Panc1 (cell line): ENCODE data around the gene ADGRV1. TPM values are rescaled to one million over a fixed set of nuclear protein-coding genes. Genes with fewer than 3 reads are reported as not detected.

Experiments used
- ATAC-seq: fragments of 200-7000 bp; cut with Tn5 transposase; 2 replicates; pipeline ENCODE4 v1.9.1; 2020; ENCODE audit warnings: mild to moderate bottlenecking, moderate library complexity
- BruUV-seq: library from RNA; stranded (reverse); fragments of 400-500 nt; replicated peaks from 2 replicates; lab custom pipeline; 2021; lab: Mats Ljungman, UMichigan
- CTCF ChIA-PET: fragments of 300-600 bp; sonication (Branson Sonifier 250); formaldehyde crosslinking; loops from one replicate; lab custom pipeline; 2022; ENCODE audit warnings: antibody characterized with exemption; lab: Charles Lee
- POLR2A ChIA-PET: fragments of 300-600 bp; sonication (Branson Sonifier 250); formaldehyde crosslinking; loops from one replicate; lab custom pipeline; 2022; ENCODE audit warnings: antibody characterized with exemption; lab: Charles Lee
- DNase-seq: peaks from one replicate; pipeline ENCODE4 v3.0.0-alpha.2; 2010; ENCODE audit warnings: low read depth, low spot score
- H3K27ac ChIP-seq: 2 replicates; pipeline ENCODE4 v1.5.1; 2011; ENCODE audit warnings: mild to moderate bottlenecking, low read length, inconsistent platforms
- H3K27me3 ChIP-seq: fragments of 200-500 bp; sonication (Bioruptor generic); 2 replicates; pipeline ENCODE4 v1.6.0; 2014; ENCODE audit warnings: low read length, inconsistent platforms; ENCODE audit not compliant: control insufficient read depth, insufficient read depth
- H3K36me3 ChIP-seq: fragments of 200-500 bp; sonication (Bioruptor generic); 2 replicates; pipeline ENCODE4 v1.5.1; 2014; ENCODE audit warnings: inconsistent platforms, mild to moderate bottlenecking, low read length, moderate library complexity; ENCODE audit not compliant: control insufficient read depth, insufficient read depth
- H3K4me1 ChIP-seq: 2 replicates; pipeline ENCODE4 v1.5.1; 2011; ENCODE audit warnings: inconsistent platforms, mild to moderate bottlenecking, low read length, moderate library complexity; ENCODE audit not compliant: control insufficient read depth, insufficient read depth
- H3K4me3 ChIP-seq, 2 experiments: 2 replicates each; pipeline ENCODE4 v1.5.1; 2011 to 2012; ENCODE audit warnings: low read depth in 2 of 2, low read length in 2 of 2, mild to moderate bottlenecking in 2 of 2, inconsistent platforms in 1 of 2, moderate library complexity in 1 of 2
- H3K9me3 ChIP-seq: fragments of 200-500 bp; sonication (Bioruptor generic); 2 replicates; pipeline ENCODE4 v1.5.1; 2014; ENCODE audit warnings: low read depth, mild to moderate bottlenecking, inconsistent platforms, low read length, moderate library complexity; ENCODE audit not compliant: control insufficient read depth, insufficient read depth
- POLR2AphosphoS5 ChIP-seq: IDR thresholded peaks from 2 replicates; pipeline ENCODE4 v1.6.1; 2012; ENCODE audit warnings: mild to moderate bottlenecking, low read depth, low read length, moderate library complexity
- REST ChIP-seq, 2 experiments: IDR thresholded peaks; 2 replicates each; pipeline ENCODE4 v1.6.1; 2011 to 2012; ENCODE audit warnings: low read depth in 2 of 2, control low read depth in 1 of 2, low read length in 1 of 2, mild to moderate bottlenecking in 1 of 2, moderate library complexity in 1 of 2; ENCODE audit not compliant: insufficient read depth in 1 of 2
- SIN3A ChIP-seq: IDR thresholded peaks from 2 replicates; pipeline ENCODE4 v1.6.1; 2012; ENCODE audit warnings: low read depth, mild to moderate bottlenecking, low read length, moderate library complexity, borderline replicate concordance; ENCODE audit not compliant: insufficient read depth
- TCF7L2 ChIP-seq: IDR thresholded peaks from 2 replicates; pipeline ENCODE4 v1.6.1; 2011; ENCODE audit warnings: mild to moderate bottlenecking, low read depth, low read length, inconsistent platforms
- in situ Hi-C: cut with HindIII; loops from 2 replicates; pipeline ENCODE4 v1.10.0; 2016; ENCODE audit warnings: low sequenced_read_pairs, low pct_unique_long_range_greater_than_20kb
- intact Hi-C: fragments of 100-400 bp; cut with micrococcal nuclease; formaldehyde crosslinking; loops from one replicate; pipeline ENCODE4 v1.10.0; 2022; ENCODE audit not compliant: unreplicated experiment
- total RNA-seq: library from RNA; stranded (reverse); gene quantifications from one replicate; pipeline ENCODE4 v1.2.1, GENCODE V29; 2021; ENCODE audit not compliant: unreplicated experiment
- TF ChIP-seq, protein P1 (sequence below): fragments of 450-650 bp; IDR thresholded peaks from 2 replicates; pipeline ENCODE4 v1.5.1; 2017; ENCODE audit warnings: mild to moderate bottlenecking

Gene ADGRV1
- total RNA-seq, 1 experiment from 2014 or later = 0.49 TPM

DNA sequence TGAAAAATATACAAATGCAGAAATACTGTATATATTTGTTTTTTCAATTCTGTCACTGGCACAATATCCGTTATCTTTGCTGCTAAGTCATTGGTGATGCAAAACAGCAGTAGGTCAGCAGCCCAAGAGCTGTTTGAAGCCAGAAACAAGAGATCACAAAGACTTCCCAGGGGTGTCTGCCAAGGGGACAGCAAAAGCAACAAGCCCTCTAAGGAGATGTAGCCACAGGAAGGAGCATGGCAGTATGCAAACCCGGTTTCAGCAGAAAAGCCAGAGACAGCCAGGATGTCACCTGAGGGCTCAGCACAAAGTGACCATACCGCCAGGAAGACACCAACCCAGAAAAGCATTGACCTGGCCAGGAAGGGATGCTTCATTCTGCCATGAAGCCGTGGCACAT, 583.0 kb downstream of the ADGRV1 start:
- Histone ChIP-seq H3K9me3 (no peaks in the 10 kb centered on the region), H3K27me3 (no peaks in the 10 kb centered on the region), H3K4me3 (no peak overlapping the region), H3K36me3 (no peaks in the 10 kb centered on the region), H3K4me1 (no peaks in the 10 kb centered on the region; the same call in 1 of the 2 replicates), H3K27ac (no peak overlapping the region)
- POLR2A ChIA-PET = no interaction called here
- DNase-seq (no peak), ATAC-seq (no peak)
- no TSS peak for BruUV-seq
- intact Hi-C loops (no loop called here), in situ Hi-C loops (no loop called here)
- TF ChIP-seq TCF7L2 = no peak
- TF ChIP-seq REST (IDR thresholded peaks at IDR 0.05; ENCODE audit: insufficient read depth in 1 of 2, low read depth in 2 of 2, low read length in 1 of 2) = no peak
- TF ChIP-seq SIN3A = no peak
- no peak for TF ChIP-seq POLR2AphosphoS5
- TF ChIP-seq, protein P1, sequence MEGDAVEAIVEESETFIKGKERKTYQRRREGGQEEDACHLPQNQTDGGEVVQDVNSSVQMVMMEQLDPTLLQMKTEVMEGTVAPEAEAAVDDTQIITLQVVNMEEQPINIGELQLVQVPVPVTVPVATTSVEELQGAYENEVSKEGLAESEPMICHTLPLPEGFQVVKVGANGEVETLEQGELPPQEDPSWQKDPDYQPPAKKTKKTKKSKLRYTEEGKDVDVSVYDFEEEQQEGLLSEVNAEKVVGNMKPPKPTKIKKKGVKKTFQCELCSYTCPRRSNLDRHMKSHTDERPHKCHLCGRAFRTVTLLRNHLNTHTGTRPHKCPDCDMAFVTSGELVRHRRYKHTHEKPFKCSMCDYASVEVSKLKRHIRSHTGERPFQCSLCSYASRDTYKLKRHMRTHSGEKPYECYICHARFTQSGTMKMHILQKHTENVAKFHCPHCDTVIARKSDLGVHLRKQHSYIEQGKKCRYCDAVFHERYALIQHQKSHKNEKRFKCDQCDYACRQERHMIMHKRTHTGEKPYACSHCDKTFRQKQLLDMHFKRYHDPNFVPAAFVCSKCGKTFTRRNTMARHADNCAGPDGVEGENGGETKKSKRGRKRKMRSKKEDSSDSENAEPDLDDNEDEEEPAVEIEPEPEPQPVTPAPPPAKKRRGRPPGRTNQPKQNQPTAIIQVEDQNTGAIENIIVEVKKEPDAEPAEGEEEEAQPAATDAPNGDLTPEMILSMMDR = no peak
- CTCF ChIA-PET = no interaction called here

DNA sequence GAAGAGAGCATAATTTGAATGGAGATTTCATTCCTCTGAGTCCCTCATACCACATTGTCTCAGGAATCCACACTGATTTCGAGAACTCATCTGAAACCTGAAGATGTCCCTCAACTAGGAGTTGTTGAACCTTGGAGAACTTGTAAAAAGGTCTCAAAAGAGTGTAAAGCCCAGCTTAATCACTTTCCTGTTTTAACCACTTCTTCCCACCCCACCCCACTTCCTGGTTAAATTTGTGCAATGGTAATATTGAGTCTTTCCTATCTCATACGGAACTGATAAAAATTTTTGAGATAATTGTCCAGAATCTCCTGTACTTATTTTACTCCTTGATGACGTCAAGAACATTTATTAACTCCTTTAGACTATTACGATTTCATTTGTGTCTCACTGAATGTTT, 583.8 kb downstream of the ADGRV1 start:
- POLR2A ChIA-PET = no interaction called here
- H3K4me3 ChIP-seq = no peak overlapping the region
- no peaks in the 10 kb centered on the region for H3K27me3 ChIP-seq
- H3K36me3 ChIP-seq = no peaks in the 10 kb centered on the region
- no peak for ATAC-seq
- intact Hi-C loops (no loop called here), in situ Hi-C loops (no loop called here)
- H3K27ac ChIP-seq = no peak overlapping the region
- no peaks in the 10 kb centered on the region for H3K4me1 ChIP-seq
- no TSS peak for BruUV-seq
- no peaks in the 10 kb centered on the region for H3K9me3 ChIP-seq
- TF ChIP-seq TCF7L2 (no peak), SIN3A (no peak), POLR2AphosphoS5 (no peak), REST (IDR thresholded peaks at IDR 0.05; ENCODE audit: insufficient read depth in 1 of 2, low read depth in 2 of 2, low read length in 1 of 2) (no peak)
- TF ChIP-seq, protein P1 = no peak
- CTCF ChIA-PET = no interaction called here
- no peak for DNase-seq
